ENCODE data around the gene ADK.

Gene ADK

GRCh38 chr10:74500026-74500704 is 349.1 kb downstream of the ADK start:
- Histone ChIP-seq H2AFZ (ENCODE audit: low read depth) (no peak overlapping the region), H3K4me1 (ENCODE audit: low read depth, poor library complexity, severe bottlenecking) (no peaks in the 10 kb centered on the region), H3K9ac (no peak overlapping the region), H3K36me3 (ENCODE audit: insufficient read depth) (no peaks in the 10 kb centered on the region), H3K4me3 (IDR thresholded peaks at IDR 0.05; ENCODE audit: insufficient read depth, low read depth, low read length) (no peak overlapping the region), H3K27me3 (ENCODE audit: insufficient read depth, low read depth) (no peaks in the 10 kb centered on the region), H3K27ac (no peak overlapping the region), H3K4me2 (no peak overlapping the region), H4K20me1 (ENCODE audit: insufficient read depth) (no peaks in the 10 kb centered on the region), H3K79me2 (ENCODE audit: insufficient read depth, low read depth) (no peaks in the 10 kb centered on the region)
- TF ChIP-seq CTCF (conservative IDR thresholded peaks at IDR 0.05; ENCODE audit: low read depth, low read length) = no peak

GRCh38 chr10:74500816-74501215 is 349.8 kb downstream of the ADK start:
- Histone ChIP-seq H3K4me1 (ENCODE audit: low read depth, poor library complexity, severe bottlenecking) (no peaks in the 10 kb centered on the region), H2AFZ (ENCODE audit: low read depth) (no peak overlapping the region), H3K27me3 (ENCODE audit: insufficient read depth, low read depth) (no peaks in the 10 kb centered on the region), H3K36me3 (ENCODE audit: insufficient read depth) (no peaks in the 10 kb centered on the region), H4K20me1 (ENCODE audit: insufficient read depth) (no peaks in the 10 kb centered on the region), H3K9ac (no peak overlapping the region), H3K4me3 (IDR thresholded peaks at IDR 0.05; ENCODE audit: insufficient read depth, low read depth, low read length) (no peak overlapping the region), H3K79me2 (ENCODE audit: insufficient read depth, low read depth) (no peaks in the 10 kb centered on the region), H3K27ac (no peak overlapping the region), H3K4me2 (no peak overlapping the region)
- TF ChIP-seq CTCF (conservative IDR thresholded peaks at IDR 0.05; ENCODE audit: low read depth, low read length) = no peak

GRCh38 chr10:74502963-74503608 is 352.1 kb downstream of the ADK start:
- Histone ChIP-seq H3K4me2 (no peak overlapping the region), H3K4me1 (ENCODE audit: low read depth, poor library complexity, severe bottlenecking) (no peaks in the 10 kb centered on the region), H3K27me3 (ENCODE audit: insufficient read depth, low read depth) (no peaks in the 10 kb centered on the region), H4K20me1 (ENCODE audit: insufficient read depth) (no peaks in the 10 kb centered on the region), H2AFZ (ENCODE audit: low read depth) (no peak overlapping the region), H3K27ac (no peak overlapping the region), H3K36me3 (ENCODE audit: insufficient read depth) (no peaks in the 10 kb centered on the region), H3K9ac (no peak overlapping the region), H3K4me3 (IDR thresholded peaks at IDR 0.05; ENCODE audit: insufficient read depth, low read depth, low read length) (no peak overlapping the region), H3K79me2 (ENCODE audit: insufficient read depth, low read depth) (no peaks in the 10 kb centered on the region)
- no peak for TF ChIP-seq CTCF (conservative IDR thresholded peaks at IDR 0.05; ENCODE audit: low read depth, low read length)

- no peak for TF ChIP-seq CTCF (conservative IDR thresholded peaks at IDR 0.05; ENCODE audit: low read depth, low read length)
- H3K27ac ChIP-seq = no peak overlapping the region
- H3K9ac ChIP-seq = no peak overlapping the region
These were observed 356.9 kb downstream of the ADK start for GRCh38 chr10:74507951-74508350.

More at GRCh38 chr10:74507951-74508350, 356.9 kb downstream of the ADK start:
- H4K20me1 ChIP-seq (ENCODE audit: insufficient read depth) = no peaks in the 10 kb centered on the region
- H3K27me3 ChIP-seq (ENCODE audit: insufficient read depth, low read depth) = no peaks in the 10 kb centered on the region
- no peaks in the 10 kb centered on the region for H3K79me2 ChIP-seq (ENCODE audit: insufficient read depth, low read depth)
- H3K4me1 ChIP-seq (ENCODE audit: low read depth, poor library complexity, severe bottlenecking) = no peaks in the 10 kb centered on the region
- H2AFZ ChIP-seq (ENCODE audit: low read depth) = no peak overlapping the region
- no peak overlapping the region for H3K4me2 ChIP-seq
- H3K4me3 ChIP-seq (IDR thresholded peaks at IDR 0.05; ENCODE audit: insufficient read depth, low read depth, low read length) = no peak overlapping the region
- no peaks in the 10 kb centered on the region for H3K36me3 ChIP-seq (ENCODE audit: insufficient read depth)
